Stimulated activated CD4-positive, alpha-beta T cell treated with anti-CD3 and anti-CD28 coated beads, Interleukin-4, amount 100 ng/mL, for 24 hours (primary cell): Measurements from ENCODE around the gene AKIRIN2.
"Not testable (repeated sequence)": the region's sequence is repeated elsewhere in the genome, so short reads cannot be mapped to it uniquely, and the experiment has no call there.

Experiments used
- DNase-seq: peaks from one replicate; pipeline ENCODE4 v3.0.0-alpha.2; 2020

AKIRIN2 gene

DNA sequence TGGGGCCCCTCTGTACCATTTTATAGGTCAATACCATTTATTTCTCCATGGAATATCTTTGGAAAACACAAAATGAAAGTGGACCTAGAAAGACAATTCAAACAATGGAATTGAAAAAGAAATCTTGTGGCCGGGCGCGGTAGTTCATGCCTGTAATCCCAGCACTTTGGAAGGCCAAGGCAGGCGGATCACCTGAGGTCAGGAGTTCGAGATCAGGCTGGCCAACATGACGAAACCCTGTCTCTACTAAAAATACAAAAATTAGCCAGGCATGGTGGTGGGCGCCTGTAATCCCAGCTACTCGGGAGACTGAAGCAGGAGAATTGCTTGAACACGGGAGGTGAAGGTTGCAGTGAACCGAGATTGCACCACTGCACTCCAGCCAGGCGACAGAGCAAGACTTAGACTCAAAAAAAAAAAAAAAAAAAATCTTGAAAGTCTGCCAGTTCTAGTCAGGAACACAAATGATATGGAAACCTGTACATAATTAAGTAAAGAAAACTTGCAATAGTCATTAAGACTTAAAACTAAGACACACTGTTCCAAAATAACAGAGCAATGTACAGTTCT lies 15.3 kb downstream of the AKIRIN2 start:
- not testable (repeated sequence) for DNase-seq

GRCh38 chr6:87684895-87685654 lies 17.0 kb downstream of the AKIRIN2 start:
- no peak for DNase-seq

- DNase-seq: no peak
Measured at GRCh38 chr6:87683890-87684289, 18.1 kb downstream of the AKIRIN2 start.

DNA sequence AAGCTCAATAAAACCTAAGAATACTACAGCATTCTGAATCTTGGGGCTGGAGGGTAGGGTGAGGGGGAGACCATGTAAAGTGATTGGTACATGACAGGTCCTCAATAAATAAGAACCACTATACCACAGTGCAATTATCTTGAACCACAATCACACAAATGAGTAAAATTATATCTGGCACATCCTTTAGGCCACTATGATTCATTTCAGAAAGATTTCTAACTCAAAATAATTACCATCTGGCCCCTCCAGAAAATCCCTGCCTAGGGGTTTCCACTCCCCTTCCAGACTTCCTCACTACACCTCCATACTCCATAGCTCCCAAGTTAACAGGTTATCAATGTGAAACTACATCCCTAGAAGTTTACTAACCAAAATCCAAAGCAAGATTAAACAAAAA lies 19.7 kb downstream of the AKIRIN2 start:
- no peak for DNase-seq

DNA sequence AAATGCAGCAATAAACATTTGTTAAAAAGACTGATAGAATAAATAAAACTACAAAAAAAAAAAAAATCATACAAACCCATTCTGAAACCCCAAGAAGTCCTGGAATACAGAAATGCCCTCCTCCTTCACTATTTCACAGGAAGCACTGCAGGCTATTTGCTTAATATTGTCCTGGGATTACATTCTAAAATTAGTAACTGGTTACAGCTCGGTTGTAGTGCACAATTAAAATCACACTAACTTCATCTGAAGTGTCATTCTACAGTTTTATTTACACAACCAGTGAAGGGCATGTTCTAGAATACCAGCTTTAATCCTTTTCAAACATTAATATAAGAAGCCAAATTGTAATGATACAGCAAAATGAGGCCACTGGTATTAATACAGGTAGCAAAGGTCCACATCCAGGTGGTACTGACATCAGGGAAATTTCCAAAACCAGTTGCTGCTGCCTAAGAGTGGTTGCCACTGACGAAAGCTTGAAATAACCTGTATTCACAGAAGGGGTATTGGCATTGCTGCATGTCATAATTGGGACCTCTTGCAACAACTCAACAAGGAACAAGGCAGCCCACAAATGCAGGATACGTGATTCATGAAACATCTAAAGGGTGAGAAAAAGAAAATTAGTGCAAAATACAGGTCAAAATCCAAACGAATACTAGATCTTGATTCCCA lies 26.9 kb downstream of the AKIRIN2 start:
- DNase-seq: no peak

DNA sequence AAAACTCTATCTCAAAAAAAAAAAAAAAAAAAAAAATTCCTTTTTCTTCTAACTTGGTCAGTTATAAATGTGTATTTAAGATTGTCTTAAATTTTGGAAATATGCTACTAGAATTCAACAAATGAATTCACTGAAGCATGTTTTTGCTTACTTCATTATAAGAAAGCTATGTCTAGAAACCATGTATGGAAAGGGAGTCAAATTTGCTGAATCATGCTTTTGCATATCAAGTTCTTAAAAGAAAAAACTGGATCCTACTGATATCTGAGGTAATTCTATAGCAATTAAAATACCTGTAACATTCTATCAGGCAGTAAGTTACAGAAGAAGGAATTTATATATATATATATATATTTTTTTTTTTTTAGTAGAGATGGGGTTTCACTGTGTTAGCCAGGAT lies 27.7 kb downstream of the AKIRIN2 start:
- DNase-seq: no peak

GRCh38 chr6:87673237-87673636 lies 28.8 kb downstream of the AKIRIN2 start:
- DNase-seq: no peak

GRCh38 chr6:87672641-87673040 lies 29.4 kb downstream of the AKIRIN2 start:
- DNase-seq: no peak

DNA sequence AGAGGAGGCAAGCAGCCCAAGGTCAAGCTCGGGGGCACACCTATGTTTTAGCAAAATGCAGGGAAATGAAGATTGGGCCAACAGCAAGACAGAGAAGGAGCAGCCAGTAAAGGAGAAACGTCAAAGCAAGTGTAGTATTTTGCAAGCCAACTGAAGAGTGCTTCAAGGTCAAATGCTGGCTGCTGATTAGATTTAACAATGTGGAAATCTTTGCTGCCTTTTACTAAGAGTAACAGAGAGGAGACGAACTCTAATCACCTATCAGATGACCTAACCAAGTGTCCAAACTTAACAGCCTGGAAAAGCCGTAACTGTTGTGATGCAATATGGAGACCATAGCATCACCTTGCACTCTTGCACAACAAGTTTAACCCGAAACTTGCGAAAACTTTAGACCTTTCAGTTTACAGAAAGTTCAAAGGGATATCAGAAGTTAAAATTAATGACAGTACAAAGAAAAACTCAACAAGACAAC lies 30.4 kb downstream of the AKIRIN2 start:
- no peak for DNase-seq

DNA sequence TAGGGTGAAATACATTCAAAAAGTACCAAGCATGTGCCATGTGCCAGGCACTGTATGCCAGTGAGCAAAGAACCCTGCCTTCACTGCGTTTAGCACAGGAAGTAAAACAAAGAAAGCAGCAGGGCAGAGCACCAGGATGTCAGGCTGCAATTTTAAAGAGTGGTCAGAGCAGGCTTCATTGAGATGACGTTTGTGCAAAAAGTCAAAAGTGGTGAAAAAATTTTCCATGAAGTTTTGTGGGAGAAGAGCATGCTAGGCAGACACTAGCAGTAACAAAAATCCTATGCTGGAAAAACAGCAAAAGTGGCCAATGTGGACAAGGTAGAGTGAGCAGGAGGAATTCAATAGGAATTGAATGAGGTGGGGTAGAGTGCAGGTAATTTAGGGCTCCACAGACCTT lies 31.3 kb downstream of the AKIRIN2 start:
- no peak for DNase-seq

DNA sequence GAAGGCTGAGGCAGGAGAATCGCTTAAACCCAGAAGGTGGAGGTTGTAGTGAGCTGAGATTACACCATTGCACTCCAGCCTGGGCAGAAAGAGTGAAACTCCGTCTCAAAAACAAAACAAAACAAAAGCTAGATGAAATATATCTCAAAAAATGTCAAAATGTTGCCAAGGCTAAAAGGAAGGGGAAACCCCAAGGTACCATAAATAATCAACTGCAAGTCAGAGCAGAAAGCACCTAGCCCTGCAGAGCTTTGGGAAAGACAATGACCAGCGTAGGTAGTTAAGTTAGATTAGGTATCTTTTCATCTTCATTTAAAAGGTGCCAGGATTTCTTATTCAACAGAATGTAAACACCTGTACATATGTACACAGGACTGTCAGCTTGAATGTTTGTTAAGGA lies 33.0 kb downstream of the AKIRIN2 start:
- DNase-seq: no peak

DNA sequence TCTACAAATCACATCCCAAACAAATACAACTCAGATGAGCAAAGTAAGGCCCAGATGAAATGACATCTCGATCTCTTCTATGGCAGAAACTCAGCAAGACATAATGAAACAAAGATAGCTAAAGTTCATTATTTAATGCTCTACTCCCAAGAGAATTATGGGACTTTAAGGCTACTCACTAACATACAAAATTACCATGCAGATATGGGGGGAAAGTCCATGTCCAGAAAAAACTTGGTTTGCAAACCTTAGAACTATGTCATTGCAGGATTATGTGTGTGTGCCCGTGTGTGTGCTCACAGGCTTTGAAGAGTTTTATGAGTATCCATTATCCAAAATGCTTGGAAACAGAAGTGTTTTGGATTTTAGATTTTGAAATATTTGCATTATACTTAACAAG lies 34.0 kb downstream of the AKIRIN2 start:
- no peak for DNase-seq

- no peak for DNase-seq
Measured at GRCh38 chr6:87667032-87667431, 35.0 kb downstream of the AKIRIN2 start.

GRCh38 chr6:87664921-87665485 lies 37.0 kb downstream of the AKIRIN2 start:
- DNase-seq: no peak

DNA sequence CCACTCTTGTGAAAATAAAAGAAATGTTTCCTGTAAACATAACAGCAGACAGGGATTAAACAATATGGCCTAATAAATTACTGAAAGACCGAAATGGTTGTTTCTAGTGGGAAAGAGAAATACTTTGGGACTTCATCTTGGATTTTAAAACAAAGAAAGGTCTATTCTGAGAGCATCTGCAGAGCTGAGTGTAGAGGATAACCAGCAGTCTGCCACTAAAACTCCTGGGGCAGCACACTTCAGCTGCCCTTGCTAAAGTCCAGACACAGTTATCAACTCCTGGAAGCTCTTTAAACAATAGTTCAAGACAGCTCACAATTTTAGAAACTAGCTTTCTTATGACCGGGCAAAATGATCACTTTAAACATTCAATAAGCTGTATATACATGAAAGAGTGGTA lies 38.6 kb downstream of the AKIRIN2 start:
- no peak for DNase-seq

DNA sequence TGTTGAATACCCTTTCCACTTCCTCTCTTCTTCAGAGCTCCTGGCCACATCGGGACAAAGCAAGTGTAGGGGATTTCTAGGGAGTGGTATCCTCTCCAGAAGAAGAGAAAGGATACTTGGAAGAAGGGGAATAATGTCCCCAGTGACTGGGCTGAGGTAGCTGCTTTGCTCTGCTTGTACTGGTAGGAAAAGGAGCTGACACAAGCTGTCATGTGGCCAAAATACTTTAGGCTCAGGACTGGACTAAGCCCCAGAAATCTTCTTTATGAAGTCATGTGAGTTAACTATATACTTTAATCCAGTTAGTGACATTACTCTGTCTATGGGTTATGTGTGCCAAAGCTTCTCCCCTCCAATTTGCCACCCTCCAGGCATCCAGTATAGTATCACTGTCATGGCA lies 40.5 kb downstream of the AKIRIN2 start:
- DNase-seq: no peak

- DNase-seq: no peak
Measured at GRCh38 chr6:87661016-87661415, 41.0 kb downstream of the AKIRIN2 start.

- DNase-seq: no peak
Measured at GRCh38 chr6:87660226-87660911, 41.7 kb downstream of the AKIRIN2 start.

DNA sequence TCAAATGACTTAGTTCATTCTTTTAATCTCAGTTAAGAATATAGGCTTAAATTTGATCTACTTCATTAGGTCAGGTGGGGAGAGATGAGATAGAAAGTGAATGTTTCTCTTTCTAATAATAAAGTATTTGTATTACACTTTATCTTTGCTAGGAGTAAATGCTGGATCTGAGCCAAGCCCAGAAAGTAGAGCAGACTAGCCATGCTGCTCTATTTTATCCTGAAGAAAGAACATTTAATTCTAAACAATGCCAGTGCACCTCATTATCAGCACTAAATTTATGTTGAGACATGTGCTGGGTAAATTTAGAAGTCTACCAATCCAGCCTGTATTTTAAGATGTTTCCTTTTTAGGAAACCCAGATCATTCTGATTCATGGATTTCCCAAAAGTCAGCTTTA lies 43.5 kb downstream of the AKIRIN2 start:
- DNase-seq: no peak

GRCh38 chr6:87656857-87657256 lies 45.2 kb downstream of the AKIRIN2 start:
- no peak for DNase-seq

GRCh38 chr6:87655824-87656223 lies 46.2 kb downstream of the AKIRIN2 start:
- no peak for DNase-seq

DNA sequence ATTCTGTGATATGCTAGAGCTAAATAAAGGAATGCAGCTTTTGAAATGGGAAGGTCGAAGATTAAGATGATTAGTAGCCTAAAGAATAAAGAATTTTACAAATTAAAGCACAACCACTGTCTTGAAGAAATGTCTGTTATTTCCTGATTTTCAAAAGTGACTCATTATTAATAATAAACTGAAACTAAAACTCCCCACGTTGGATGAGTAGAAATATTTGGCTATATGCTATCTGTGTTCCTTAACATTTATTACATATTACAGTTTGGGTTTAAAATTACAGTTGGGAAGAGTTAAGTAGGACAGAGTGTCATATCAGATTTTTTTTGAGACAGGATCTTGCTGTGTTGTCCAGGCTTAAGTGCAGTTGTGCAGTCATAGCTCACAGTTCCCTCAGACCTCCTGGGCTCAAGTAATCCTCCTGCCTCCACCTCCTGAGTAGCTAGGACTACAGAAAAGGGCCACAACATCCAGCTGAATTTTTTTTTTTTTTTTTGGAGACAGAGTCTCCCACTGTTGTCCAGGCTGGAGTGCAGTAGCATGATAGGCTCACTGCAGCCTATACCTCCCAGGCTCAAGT lies 47.1 kb downstream of the AKIRIN2 start:
- DNase-seq: no peak

GRCh38 chr6:87654122-87654521 lies 47.9 kb downstream of the AKIRIN2 start:
- no peak for DNase-seq
